Gastrocnemius medialis (tissue), 4 donors: ENCODE measurements around the gene SAP25.
"Not testable (repeated sequence)": the region's sequence is repeated elsewhere in the genome, so short reads cannot be mapped to it uniquely, and the experiment has no call there.

Experiments used
- POLR2A ChIP-seq, 2 donors: fragments of 450-650 bp; IDR thresholded peaks; one replicate each; pipeline ENCODE4 v1.6.1; 2017; ENCODE audit warnings: antibody characterized with exemption in 2 of 2, mild to moderate bottlenecking in 2 of 2, moderate library complexity in 2 of 2
- TF ChIP-seq, protein P1 (sequence below), 5 experiments: fragments of 450-650 bp in 3 of 5; fragments of 200-600 bp in 2 of 5; sonication (generic) in 2 of 5; IDR thresholded peaks in 4 of 5; conservative IDR thresholded peaks in 1 of 5; 1 replicate in 4 of 5; 2 replicates in 1 of 5; pipeline ENCODE4 v1.5.1; 2016 to 2019; ENCODE audit warnings: antibody characterized with exemption in 5 of 5, mild to moderate bottlenecking in 3 of 5, moderate library complexity in 3 of 5

DNA sequence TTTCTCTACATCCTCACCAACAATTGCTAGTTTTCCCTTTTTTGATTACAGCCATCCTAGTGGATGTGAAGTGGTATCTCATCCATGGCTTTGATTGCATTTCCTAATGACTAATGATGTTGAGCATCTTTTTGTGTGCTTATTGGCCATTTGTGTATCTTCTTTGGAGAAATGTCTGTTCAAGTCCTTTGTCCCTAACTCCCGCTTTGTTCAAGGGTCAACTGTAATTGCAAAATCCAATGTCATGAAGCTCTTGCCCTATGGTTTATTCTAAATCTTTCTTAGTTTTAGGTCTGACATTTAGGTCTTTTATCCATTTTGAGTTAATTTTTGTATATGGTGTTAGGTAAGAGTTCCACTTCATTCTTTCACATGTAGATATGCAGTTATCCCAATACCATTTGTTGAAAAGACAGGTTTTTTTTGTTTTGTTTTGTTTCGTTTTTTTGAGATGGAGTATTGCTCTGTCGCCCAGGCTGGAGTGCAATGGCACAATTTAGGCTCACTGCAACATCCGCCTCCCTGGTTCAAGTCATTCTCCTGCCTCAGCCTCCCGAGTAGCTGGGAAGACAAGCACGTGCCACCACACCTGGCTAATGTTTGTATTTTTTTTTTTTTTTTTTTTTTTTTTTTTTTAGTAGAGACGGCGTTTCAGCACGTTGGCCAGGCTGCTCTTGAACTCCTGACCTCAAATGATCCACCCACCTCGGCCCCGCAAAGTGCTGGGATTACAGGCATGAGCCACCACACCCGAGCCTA lies 45.4 kb downstream of the SAP25 start:
- not testable (repeated sequence) for TF ChIP-seq POLR2A (IDR thresholded peaks at IDR 0.05)
- TF ChIP-seq, protein P1, sequence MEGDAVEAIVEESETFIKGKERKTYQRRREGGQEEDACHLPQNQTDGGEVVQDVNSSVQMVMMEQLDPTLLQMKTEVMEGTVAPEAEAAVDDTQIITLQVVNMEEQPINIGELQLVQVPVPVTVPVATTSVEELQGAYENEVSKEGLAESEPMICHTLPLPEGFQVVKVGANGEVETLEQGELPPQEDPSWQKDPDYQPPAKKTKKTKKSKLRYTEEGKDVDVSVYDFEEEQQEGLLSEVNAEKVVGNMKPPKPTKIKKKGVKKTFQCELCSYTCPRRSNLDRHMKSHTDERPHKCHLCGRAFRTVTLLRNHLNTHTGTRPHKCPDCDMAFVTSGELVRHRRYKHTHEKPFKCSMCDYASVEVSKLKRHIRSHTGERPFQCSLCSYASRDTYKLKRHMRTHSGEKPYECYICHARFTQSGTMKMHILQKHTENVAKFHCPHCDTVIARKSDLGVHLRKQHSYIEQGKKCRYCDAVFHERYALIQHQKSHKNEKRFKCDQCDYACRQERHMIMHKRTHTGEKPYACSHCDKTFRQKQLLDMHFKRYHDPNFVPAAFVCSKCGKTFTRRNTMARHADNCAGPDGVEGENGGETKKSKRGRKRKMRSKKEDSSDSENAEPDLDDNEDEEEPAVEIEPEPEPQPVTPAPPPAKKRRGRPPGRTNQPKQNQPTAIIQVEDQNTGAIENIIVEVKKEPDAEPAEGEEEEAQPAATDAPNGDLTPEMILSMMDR (IDR thresholded peaks at IDR 0.05 in 4 of 5, conservative IDR thresholded peaks at IDR 0.05 in 1 of 5) = not testable (repeated sequence)
